ENCODE data around the gene DHRS2. TPM values are rescaled to one million over a fixed set of nuclear protein-coding genes. Genes with fewer than 3 reads are reported as not detected.
A peak's percentile ranks its signal among the peaks of the same experiment; 100 is the strongest.

Gene DHRS2
- total and polyA plus RNA-seq, 8 donors, result 3.7 to 19.6 (median 6.7) TPM; not detected in 3

DNA sequence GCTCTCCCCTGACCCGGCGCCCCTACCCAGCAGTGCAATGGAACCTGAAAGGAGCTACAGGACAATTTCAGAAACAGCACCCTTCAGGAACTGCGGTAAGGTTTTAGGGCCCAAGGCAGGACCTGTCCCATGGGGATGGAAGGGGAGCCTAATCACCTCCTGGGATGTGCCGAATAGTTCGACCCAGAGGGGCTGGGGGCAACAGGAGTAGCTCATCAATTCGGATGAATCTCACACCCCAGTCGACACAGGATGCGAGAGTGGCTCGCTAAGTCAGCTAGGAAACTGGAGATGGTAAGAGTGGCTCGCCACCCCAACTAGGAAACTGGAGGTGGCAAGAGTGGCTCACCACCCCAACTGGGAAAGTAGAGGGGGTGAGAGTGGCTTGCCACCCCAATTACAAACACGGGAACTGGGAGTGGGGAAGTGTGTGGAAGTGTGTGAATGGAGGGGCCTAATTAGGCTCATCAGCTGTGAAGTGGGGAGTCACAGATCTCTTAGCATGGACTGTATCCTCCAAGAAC is 57.1 kb downstream of the DHRS2 start:
- Histone ChIP-seq H3K4me3 (no peak overlapping the region), H3K36me3 (no peaks in the 10 kb centered on the region), H3K4me1 (peaks cover 15 to 28% (median 23%) of the 10 kb centered on the region in 4 donors), H3K27me3 (no peaks in the 10 kb centered on the region), H3K9me3 (peaks cover 0 to 8% (median 0%) of the 10 kb centered on the region in 4 donors), H3K27ac (peak overlapping the region in 2 of 5 donors; percentile 24 to 38)
- no peak for DNase-seq
- 84 to 91% (median 90%) methylated on average over 11 of the region's 11 CpGs for WGBS, 5 donors
- intact Hi-C loops (cut with DNase I; ENCODE audit: low total_unique reads), result no loop called here
- TF ChIP-seq, protein P1, sequence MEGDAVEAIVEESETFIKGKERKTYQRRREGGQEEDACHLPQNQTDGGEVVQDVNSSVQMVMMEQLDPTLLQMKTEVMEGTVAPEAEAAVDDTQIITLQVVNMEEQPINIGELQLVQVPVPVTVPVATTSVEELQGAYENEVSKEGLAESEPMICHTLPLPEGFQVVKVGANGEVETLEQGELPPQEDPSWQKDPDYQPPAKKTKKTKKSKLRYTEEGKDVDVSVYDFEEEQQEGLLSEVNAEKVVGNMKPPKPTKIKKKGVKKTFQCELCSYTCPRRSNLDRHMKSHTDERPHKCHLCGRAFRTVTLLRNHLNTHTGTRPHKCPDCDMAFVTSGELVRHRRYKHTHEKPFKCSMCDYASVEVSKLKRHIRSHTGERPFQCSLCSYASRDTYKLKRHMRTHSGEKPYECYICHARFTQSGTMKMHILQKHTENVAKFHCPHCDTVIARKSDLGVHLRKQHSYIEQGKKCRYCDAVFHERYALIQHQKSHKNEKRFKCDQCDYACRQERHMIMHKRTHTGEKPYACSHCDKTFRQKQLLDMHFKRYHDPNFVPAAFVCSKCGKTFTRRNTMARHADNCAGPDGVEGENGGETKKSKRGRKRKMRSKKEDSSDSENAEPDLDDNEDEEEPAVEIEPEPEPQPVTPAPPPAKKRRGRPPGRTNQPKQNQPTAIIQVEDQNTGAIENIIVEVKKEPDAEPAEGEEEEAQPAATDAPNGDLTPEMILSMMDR (IDR thresholded peaks at IDR 0.05), result no peak
- TF ChIP-seq POLR2A (IDR thresholded peaks at IDR 0.05), result no peak
- TF ChIP-seq POLR2AphosphoS5 (IDR thresholded peaks at IDR 0.05), result no peak
- TF ChIP-seq EP300 (IDR thresholded peaks at IDR 0.05), result no peak

DNA sequence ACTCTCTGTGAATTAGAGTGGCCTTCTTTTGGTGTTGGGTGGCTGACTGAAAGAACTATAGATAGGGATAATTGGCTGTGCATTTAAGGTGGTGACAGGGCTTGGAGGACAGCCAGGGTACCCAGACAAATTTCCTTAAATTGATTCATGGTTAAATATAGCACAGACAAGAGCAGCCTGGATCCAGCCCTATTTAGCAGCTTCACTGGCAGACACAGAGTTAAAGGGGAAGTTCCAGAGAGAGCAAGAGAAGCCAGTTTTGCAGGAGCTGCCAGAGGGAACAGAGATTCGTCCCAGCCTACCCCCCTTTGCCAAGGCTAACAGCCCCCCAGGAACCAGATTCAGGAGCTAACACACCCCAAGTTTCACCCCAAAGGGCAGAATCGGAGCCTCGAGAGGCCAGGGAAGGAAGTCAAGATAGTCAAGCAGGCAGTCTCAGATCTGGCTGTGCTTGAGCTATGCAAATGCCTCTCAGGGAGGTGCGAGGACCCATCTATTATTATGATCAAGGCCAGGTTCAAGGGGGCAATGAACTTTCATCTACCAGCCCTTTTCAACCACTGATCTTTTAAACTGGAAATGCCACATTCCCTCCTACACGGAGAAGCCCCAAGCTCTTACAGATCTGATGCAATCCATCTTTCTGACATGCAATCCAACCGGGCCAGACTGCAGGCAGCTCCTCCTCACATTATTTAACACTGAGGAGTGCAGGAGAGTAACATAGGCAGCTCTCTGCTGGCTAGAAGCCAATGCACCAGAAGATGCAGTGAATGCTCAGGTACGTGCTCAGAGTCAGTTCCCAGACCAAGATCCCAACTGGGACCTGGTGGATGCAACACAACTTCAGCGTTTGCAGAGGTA is 58.2 kb downstream of the DHRS2 start:
- DNase-seq, result peak in 1 of 2 donors; percentile 49
- 7 to 16% (median 11%) methylated on average over 8 of the region's 8 CpGs for WGBS, 5 donors
- Histone ChIP-seq H3K27ac (peak overlapping the region in 3 of 5 donors; percentile 46 to 57 (median 46)), H3K4me3 (no peak overlapping the region), H3K4me1 (peaks cover 15 to 28% (median 23%) of the 10 kb centered on the region in 4 donors), H3K36me3 (no peaks in the 10 kb centered on the region), H3K27me3 (no peaks in the 10 kb centered on the region), H3K9me3 (peaks cover 0 to 8% (median 0%) of the 10 kb centered on the region in 4 donors)
- intact Hi-C loops (cut with DNase I; ENCODE audit: low total_unique reads), result no loop called here
- TF ChIP-seq POLR2A (IDR thresholded peaks at IDR 0.05), result no peak
- TF ChIP-seq EP300 (IDR thresholded peaks at IDR 0.05), result no peak
- TF ChIP-seq, protein P1 (IDR thresholded peaks at IDR 0.05), result no peak

Other genes starting within 250 kb of the DHRS2 start
- under 1 TPM in 1 of 5 donors, not detected in 4; 0.37 TPM for gene MYH6, start 228.1 kb upstream of the DHRS2 start, total RNA-seq
- 1 to 10 TPM in 2 of 3 donors, under 1 TPM in 1; 0.50 to 3.2 (median 1.4) TPM for gene MYH6, start 228.1 kb upstream of the DHRS2 start, polyA plus RNA-seq
- under 1 TPM in 1 of 5 donors, not detected in 4; 0.73 TPM for gene MYH7, start 200.7 kb upstream of the DHRS2 start, total RNA-seq
- 1 to 10 TPM in 2 of 3 donors, under 1 TPM in 1; 0.23 to 4.9 (median 4.0) TPM for gene MYH7, start 200.7 kb upstream of the DHRS2 start, polyA plus RNA-seq
- gene NGDN, start 166.7 kb upstream of the DHRS2 start, total RNA-seq, result 10 to 100 TPM in 4 of 5 donors, 1 to 10 TPM in 1; 3.5 to 72.7 (median 20.3) TPM
- 10 to 100 TPM; 27.6 to 38.5 (median 35.7) TPM for gene NGDN, start 166.7 kb upstream of the DHRS2 start, polyA plus RNA-seq
- 1 to 10 TPM in 1 of 5 donors, under 1 TPM in 4; under 0.01 to 2.9 (median 0.43) TPM for gene ZFHX2, start 84.6 kb upstream of the DHRS2 start, total RNA-seq
- 1 to 10 TPM in 1 of 3 donors, under 1 TPM in 1, not detected in 1; 0.68 to 1.1 TPM for gene ZFHX2, start 84.6 kb upstream of the DHRS2 start, polyA plus RNA-seq
- 100 to 1,000 TPM in 1 of 5 donors, 10 to 100 TPM in 3, 1 to 10 TPM in 1; 8.5 to 170 (median 20.6) TPM for gene THTPA, start 80.1 kb upstream of the DHRS2 start, total RNA-seq
- gene THTPA, start 80.1 kb upstream of the DHRS2 start, polyA plus RNA-seq, result 10 to 100 TPM in 2 of 3 donors, 1 to 10 TPM in 1; 8.6 to 16.7 (median 15.9) TPM
- gene AP1G2, start 68.6 kb upstream of the DHRS2 start, total RNA-seq, result 100 to 1,000 TPM in 4 of 5 donors, 10 to 100 TPM in 1; 39.1 to 531 (median 212) TPM
- 100 to 1,000 TPM in 2 of 3 donors, 10 to 100 TPM in 1; 85.9 to 214 (median 113) TPM for gene AP1G2, start 68.6 kb upstream of the DHRS2 start, polyA plus RNA-seq
- gene JPH4, start 57.6 kb upstream of the DHRS2 start, total RNA-seq, result 1 to 10 TPM in 1 of 5 donors, under 1 TPM in 2, not detected in 2; 0.43 to 1.1 (median 0.58) TPM
- under 1 TPM; 0.15 to 0.50 (median 0.30) TPM for gene JPH4, start 57.6 kb upstream of the DHRS2 start, polyA plus RNA-seq

All from stomach (tissue), 9 donors.